NK-92 (cell line): ENCODE measurements around the gene WFIKKN1.

ENCODE experiments used
- DNase-seq: peaks from one replicate; lab custom pipeline; 2025; ENCODE audit not compliant: unreplicated experiment; lab: John Stamatoyannopoulos, UW

The WFIKKN1 gene, protein sequence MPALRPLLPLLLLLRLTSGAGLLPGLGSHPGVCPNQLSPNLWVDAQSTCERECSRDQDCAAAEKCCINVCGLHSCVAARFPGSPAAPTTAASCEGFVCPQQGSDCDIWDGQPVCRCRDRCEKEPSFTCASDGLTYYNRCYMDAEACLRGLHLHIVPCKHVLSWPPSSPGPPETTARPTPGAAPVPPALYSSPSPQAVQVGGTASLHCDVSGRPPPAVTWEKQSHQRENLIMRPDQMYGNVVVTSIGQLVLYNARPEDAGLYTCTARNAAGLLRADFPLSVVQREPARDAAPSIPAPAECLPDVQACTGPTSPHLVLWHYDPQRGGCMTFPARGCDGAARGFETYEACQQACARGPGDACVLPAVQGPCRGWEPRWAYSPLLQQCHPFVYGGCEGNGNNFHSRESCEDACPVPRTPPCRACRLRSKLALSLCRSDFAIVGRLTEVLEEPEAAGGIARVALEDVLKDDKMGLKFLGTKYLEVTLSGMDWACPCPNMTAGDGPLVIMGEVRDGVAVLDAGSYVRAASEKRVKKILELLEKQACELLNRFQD

DNA sequence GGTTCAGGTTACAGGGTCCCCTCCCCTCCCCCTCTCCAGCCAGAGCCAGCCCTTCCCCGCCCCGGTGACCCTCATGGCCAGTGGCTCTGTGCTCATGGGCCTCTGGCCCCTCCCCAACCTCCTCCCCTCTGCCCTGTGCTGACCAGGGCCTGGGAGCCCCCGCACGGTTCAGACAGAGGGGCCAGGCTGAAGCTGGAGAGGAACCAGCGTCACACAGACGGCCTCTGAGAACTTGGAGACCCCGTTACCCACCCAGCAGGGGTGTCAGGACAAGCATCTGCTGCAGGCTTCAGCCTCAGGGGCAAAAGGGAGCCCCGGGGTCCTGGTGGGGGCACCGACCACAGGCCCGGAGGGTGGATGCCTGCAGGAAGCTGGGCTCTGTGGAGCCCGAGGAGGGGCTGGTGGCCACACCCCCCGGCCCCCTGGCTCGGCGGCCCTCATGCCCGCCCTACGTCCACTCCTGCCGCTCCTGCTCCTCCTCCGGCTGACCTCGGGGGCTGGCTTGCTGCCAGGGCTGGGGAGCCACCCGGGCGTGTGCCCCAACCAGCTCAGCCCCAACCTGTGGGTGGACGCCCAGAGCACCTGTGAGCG lies at the start of gene WFIKKN1:
WFIKKN1 (plus strand) TSS at position 171 of the 591 bp plus-strand sequence; CDS start at position 440, 269 bp downstream.
- DNase-seq = no peak

DNA sequence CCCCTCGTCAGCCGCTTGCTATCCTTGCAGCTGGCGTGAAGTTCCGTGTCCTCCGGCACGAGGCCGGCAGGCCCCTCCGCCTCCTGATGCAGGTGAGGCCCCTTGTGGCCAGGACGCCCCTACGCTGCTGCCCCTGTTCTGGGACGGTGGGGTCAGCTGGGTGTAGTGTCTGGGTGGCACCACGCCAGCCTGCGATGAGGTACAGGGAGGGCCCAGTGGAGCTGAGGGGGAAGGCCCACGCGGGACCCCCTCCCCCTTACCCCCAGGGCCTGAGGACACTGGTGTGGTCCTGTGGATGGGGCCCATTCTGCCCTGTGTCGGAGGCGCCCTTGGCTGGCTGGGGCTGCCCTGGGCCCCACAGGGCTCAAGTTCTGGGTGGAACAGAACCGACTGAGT lies 48.6 kb upstream of the WFIKKN1 start:
- no peak for DNase-seq

DNA sequence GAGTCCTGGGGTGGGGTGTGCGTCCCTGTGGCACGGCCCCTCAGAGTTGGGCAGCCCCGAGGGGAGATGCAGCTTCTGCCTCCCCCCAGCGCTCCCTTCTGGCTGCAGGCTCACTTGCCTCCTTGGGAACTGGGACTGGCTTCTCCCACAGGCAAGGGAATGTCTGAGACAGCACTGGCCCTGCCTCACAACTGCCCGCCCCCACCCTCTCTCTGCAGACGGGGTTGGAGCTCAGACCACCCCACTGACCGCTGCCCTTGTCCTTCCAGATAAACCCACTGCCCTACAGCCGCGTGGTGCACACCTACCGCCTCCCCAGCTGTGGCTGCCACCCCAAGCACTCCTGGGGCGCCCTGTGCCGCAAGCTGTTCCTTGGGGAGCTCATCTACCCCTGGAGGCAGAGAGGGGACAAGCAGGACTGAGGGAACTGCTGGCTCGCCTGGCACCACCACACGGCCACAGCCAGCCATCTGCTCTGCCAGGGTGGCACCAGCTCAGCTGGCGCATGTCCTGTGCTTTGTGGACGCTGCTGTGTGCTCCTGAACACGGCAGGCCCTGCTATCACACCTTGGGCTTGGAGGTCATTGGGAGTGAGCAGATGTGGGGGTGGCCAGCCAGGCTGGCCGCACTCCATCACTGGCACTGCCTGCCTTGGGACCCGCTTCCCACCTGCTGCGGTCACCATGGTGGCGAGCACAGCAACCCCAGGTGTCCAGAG lies 48.0 kb upstream of the WFIKKN1 start:
- DNase-seq = no peak

DNA sequence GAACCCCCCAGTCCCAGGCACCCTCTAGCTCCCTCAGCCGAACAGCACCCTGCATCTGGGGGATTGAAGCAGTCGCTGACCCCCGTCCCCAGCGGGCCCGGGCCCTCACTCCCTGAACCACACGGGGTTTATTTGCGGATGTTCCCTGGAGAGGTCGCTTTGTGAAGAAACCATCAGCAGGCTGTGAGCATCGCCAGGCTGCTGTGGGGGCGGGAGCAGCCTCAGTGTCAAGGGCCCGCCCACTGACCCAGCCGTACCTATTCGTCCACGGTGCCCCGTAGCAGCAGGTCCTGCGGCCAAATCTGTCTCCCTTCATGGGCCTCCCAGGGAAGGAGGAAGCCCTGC lies 47.3 kb upstream of the WFIKKN1 start:
- no peak for DNase-seq

DNA sequence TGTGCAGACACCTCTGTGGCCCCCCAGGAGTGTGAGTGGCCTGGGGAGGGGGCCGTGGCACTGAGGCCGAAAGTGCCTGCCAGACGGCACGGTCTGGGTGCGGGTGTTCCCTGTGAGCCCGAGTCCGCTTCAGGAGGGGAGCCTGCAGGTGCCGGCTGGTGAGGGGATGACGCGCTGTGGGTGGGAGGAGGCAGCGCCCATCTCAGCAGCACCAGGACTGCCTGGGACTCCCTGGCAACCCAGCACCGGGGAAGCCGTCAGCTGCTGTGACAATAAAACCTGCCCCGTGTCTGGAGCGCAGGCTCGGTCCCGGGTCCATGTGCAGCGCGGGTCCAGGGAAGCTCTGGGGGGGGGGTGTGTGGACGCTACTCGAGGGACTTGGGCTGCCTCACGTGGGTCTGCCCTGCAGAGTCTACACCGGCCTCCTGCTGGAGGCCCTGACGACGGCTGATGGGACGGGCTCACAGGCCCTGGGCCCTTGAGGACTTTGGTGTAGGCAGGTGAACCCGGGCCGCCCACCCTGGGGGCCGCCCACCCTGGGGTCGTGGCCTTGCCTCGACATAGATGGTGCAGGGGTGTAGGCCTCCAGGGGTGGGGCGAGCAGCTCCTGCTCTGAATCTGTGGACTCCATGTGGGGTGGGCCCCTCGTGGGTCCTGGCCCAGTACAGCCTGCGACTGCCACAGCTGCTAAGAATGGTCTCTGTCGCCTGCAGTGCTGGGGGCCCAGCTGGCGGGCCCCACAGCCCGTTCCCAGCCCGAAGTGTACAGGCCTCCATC lies 46.8 kb upstream of the WFIKKN1 start:
- no peak for DNase-seq

DNA sequence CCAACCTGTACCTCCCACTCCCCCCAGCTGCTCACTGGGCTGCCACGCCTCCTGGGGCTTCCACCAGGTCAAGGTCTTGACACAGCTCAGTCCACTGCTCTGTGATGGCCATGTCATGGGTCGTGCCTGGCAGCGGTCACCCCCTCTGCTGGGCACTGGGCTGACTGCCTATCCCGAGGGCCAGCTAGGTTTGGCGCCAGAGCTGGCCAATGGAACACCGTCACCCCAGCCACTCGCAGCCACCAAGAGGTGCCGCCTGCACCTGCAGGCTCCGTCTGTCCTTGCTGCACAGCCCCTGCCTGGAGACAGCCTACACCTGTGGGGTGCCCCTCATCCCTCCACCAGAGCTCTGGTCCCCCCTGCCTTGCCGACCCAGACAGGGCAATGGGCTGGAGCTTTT lies 45.4 kb upstream of the WFIKKN1 start:
- no peak for DNase-seq

DNA sequence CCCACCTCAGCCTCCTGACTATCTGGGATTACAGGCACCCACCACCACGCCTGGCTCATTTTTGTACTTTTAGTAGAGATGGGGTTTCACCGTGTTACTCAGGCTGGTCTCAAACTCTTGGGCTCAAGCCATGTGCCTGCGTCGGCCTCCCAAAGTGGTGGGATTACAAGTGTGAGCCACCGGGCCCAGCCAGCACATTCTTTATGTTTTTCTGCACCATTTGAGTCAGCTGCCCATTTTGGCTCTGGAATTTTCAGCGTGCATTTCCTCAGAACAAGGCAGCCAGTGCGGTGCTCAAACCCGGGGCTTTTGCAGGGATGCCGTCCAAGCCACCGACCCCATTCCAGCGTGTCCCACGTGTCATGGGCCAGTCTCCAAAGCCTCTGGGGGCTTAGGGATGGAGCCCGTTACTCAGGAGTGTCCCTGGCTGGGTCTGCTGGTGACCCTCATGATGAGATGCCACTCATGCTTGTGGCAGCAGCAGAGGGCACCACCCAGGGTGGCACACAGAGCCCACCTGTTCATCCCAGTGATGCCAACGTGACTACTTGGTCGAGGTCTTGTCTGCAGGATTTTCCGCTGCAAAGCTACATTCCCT lies 44.6 kb upstream of the WFIKKN1 start:
- DNase-seq = no peak

DNA sequence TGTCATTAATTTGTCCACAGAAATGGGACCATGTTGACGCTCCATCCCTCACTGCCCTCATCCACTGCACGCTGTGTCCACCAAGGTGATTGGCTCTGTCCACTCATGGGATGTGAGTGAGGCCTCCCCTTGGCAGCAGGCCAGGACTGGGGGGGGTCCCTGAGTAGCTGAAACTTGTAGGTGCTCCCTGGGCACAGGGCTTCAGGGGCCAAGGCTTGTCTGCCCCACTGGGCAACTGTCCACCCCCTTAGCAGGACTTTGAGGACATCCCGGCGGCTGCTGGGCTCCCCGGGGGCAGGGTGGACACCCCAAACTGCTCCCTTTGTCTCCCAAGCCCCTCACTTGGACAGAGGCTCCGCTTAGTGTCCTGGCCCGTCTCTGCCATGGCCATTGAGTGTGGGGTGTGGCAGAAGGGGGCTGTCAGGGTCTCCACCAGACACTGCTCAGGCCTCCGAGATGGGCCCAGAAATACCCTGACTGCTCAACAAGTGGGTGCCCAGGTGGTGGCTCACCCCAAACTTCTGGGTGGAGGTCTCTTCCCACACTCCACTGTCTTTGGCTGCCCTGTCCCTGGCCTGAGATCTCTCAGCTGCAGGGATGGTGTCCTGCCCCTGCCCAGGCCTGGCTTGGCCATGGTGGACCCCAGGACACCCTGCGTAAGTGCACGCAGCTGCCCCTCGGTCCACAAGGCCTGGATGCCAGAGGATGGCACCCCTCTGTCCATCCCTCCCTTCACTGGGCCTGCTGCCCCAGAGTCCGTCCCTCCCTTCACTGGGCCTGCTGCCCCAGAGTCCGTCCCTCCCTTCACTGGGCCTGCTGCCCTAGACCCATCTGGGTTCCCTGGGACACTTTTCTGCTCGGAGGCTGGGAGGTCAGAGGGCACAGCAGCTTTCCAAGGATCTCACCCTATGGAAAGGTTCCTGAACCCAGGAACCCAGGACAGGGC lies 43.9 kb upstream of the WFIKKN1 start:
- DNase-seq = no peak

DNA sequence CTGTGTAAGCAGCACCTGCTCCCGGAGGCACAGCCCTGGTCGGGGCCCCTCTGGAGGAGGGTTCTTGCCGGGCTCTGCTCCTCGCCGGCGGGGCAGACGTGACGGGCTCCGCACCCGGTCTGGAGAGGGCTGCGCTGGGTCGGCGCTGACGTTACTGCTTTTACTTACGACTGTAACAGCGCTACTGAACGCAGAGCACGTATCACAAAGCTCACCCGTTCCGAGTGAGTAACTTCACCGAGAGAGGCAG lies 42.2 kb upstream of the WFIKKN1 start:
- no peak for DNase-seq

DNA sequence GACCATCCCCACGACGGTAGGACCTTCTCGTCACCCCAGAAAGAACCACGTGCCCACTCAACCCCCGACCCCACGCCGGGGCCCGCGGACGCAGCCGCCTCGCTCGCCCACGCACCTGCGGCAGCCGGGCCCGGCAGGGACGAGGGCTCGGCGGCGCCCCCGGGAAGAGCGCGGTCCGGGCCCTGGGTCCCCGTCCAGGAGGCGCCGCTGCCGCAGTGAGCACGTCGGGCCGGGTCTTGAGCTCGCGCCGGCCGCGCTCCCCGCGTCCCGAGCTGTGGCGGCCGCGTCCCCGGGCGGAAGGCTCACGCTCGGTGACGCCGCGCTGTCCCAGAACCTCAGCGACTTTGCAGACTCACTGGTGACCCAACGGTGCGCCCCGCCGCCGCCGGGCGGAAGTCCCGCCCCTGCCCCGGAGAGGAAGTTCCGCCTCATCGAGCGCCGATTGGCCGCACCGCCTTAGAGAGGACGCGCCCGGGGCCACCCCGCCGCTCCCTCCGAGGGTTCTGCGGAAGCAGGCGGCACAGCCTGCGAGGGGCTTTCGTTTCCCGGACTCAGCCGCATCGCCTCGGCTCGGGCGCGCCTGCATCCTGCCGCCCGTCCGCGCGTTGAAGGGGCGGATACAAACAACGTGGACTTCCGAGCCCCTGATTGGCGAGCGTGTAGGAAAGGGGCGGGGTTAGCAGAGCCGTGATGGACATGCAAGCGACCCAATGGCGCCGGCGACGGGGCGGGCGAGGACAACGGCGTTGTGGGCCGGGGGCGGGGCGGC lies 41.7 kb upstream of the WFIKKN1 start:
- peak; percentile 84 for DNase-seq

DNA sequence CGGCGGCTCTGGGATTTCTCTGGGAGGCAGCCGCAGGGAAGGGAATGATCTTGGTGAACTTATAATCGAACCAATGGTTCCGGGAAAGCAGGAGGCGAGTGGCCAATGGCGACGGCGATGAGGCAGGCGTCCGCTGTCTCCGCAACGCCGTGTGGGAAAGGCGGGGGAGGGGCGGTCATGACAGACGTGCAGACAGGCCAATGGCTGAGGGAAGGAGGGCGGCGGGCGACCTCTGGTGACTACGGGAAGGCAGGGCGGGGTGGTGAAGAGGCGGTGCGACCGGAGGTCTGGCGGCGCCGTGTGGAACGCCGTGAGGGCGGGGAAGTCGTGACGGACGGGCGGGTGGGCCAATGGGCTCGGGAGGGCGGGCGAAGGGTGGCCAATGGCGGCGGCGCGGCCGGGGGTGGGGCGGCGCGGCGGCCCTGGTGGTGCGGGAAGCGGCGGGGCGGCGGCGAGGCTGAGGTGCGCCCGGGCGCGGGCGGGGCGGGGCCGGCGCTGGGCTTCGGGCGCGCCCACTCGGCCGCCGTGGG lies 41.1 kb upstream of the WFIKKN1 start, which contains the start of gene RAB40C:
RAB40C (plus strand) TSS at position 409 of the 530 bp plus-strand sequence. CDS start 226 bp downstream, outside the sequence.
- peak; percentile 96 for DNase-seq

DNA sequence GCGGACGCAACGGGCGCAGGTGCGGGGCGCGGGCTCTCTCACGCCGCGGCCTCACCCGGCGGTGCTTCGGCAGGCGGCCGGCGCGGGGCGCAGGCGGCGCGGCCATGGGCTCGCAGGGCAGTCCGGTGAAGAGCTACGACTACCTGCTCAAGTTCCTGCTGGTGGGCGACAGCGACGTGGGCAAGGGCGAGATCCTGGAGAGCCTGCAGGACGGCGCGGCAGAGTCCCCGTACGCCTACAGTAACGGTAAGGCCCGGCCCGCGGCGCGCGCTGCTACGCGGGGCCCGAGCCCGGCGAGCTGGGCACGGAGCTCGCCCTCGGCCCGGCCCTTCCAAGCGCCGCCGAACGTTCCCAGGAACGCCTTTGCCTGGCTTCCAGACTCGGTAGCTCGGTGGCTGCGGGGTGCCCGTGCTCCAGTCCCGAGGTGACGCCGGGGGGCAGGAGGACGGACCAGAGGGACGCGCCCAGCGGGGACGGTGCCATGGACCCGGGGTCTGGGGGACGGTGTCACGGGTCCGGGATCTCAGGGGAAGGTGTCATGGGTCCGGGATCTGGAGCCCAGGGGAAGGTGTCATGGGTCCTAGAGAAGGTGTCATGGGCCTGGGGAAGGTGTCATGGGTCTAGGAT lies 40.5 kb upstream of the WFIKKN1 start:
- no peak for DNase-seq

DNA sequence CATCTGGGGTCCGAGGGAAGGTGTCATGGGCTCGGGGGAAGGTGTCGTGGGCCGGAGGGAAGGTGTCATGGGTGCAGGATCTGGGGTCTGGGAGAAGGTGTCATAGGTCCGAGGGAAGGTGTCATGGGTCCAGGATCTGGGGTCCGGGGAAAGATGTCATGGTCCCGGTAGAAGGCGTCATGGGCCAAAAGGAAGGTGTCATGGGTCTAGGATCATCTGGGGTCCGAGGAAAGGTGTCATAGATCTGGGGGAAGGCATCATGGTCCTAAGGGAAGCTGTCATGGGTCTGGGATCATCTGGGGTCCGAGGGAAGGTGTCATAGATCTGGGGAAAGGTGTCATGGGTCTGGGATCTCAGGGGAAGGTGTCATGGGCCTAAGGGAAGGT lies 40.0 kb upstream of the WFIKKN1 start:
- no peak for DNase-seq

DNA sequence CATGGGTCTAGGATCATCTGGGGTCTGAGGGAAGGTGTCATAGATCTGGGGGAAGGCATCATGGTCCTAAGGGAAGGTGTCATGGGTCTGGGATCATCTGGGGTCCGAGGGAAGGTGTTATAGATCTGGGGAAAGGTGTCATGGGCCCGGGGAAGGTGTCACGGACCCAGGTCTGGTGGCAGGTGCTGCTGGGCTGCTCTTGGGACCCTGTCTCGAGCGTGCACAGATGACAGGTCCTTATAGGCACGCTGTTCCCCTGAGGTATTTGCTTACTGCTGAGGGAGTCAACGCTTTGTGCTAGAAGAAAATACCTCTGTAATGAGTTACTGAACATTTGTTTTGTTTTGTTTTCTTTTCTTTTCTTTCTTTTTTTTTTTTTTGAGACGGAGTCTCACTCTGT lies 39.6 kb upstream of the WFIKKN1 start:
- no peak for DNase-seq

DNA sequence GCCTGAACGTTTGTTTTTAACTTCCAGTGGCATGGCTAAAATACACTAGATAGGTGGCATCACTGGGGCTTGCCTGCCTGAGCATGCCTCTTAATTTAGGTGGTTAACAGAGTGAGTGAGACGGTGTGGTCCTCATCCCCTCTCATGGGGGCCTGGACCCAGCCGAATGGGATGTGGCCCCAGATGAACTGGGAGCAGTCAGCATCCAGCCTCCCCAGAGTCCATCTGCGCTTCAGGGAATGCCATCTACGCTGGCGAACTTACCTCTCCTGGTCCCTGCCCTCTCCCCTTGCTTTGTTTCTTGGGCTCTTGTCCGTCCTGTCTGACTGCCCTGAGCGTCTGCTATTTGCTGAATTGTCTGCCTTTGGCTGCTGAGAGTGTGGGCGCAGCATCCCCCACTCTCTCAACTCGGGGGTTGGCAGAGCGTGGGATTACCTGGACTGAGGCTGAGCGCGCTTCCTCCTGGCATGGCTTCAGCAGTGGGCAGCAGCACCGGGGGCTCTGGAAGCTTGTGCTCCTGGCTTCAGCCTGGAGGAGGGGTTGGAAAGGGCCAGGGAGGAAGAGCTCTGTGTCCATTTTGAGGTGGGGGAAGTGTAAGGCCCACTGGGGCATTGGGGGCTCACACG lies 38.8 kb upstream of the WFIKKN1 start:
- DNase-seq = no peak

DNA sequence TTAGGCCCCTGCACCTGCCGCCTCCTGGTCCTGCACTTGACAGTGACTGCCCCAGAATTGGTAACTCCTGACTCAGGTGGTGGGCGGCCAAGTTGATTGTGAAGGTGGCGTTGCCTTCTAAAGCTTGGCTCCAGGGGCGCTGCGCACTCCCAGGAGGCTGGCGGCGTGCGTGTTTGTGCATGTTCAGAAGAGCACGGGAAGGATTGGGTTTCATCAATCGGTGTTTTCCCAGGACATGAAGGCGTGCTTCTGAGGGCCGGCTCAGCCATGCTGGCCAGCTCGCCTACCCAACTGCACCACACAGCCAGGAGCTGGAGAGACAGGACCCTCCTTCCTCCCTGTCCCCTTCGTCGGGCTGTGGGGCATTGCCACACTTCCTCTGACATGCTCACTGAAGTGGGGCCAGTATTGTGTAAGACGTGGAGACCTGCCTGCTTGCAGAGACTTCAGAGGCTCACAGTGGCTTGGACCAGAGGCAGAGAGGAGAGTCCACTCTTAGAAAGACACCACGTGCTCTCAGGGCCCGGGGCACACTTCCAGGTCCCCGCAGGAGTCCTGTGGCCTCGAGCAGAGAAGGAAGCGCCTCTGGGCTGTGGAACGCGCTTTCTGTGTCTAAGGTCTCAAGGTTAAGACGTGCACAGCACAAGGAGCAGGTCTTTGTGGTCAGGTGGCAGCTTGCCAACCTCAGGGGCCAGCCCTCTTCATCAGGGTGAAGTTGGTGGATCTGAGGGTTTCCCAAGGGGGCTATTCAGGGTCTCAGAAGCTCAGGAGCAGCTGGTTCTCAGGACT lies 38.1 kb upstream of the WFIKKN1 start:
- no peak for DNase-seq

DNA sequence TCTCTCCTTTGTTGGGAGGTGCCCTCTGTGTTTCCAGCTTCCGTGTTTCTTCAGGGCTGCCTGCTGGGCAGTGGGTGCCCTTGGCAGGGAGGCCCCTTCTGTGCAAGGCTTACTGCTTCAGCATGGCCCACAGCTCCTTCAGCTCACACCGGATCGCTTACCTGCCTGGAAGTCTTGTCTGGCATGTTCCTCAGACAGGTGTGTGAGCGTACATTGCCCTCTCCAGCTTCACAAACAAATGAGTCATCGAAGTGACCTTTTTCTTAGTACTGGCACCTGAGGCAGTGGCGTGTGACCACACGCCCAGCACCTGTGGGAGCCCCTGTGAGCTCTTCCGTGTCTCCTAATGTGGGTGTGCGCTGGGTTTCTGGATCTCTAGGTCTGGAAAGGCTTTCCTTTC lies 37.4 kb upstream of the WFIKKN1 start:
- no peak for DNase-seq
